Kidney (tissue), 14 donors: ENCODE results near the gene EVC2. TPM values are rescaled to one million over a fixed set of nuclear protein-coding genes. Genes with fewer than 3 reads are reported as not detected.

Experiments used
- DNase-seq, 5 donors: peaks; one replicate each; pipeline ENCODE4 v3.0.0-alpha.2; 2013 to 2020
- FAIRE-seq: peaks from 2 replicates; lab custom pipeline; 2012; peaks lifted over from hg19 to GRCh38; lab: Jason Lieb, UNC
- H3K27ac ChIP-seq, 2 donors: one replicate each; pipeline ENCODE4 v1.7.0; 2013; ENCODE audit warnings: low read depth in 2 of 2, low read length in 2 of 2, inconsistent platforms in 1 of 2
- H3K27me3 ChIP-seq: one replicate; pipeline ENCODE4 v1.7.1; 2013; ENCODE audit warnings: low read length, inconsistent platforms; ENCODE audit not compliant: control insufficient read depth, insufficient read depth
- H3K36me3 ChIP-seq, 3 donors: one replicate each; pipeline versions ENCODE4 v1.7.0 to v1.7.1; 2013; ENCODE audit warnings: low read length in 3 of 3, control low read depth in 1 of 3, inconsistent platforms in 1 of 3; ENCODE audit not compliant: insufficient read depth in 3 of 3, control insufficient read depth in 2 of 3
- H3K4me1 ChIP-seq, 3 donors: one replicate each; pipeline versions ENCODE4 v1.7.0 to v1.7.1; 2013; ENCODE audit warnings: low read length in 3 of 3, inconsistent platforms in 1 of 3, low read depth in 1 of 3; ENCODE audit not compliant: control insufficient read depth in 2 of 3, insufficient read depth in 2 of 3
- H3K4me3 ChIP-seq, 3 donors: one replicate each; pipeline versions ENCODE4 v1.7.0 to v1.8.1; 2013; ENCODE audit warnings: low read length in 3 of 3, control low read depth in 1 of 3, inconsistent platforms in 1 of 3
- H3K9ac ChIP-seq, 3 donors: one replicate each; pipeline versions ENCODE4 v1.7.0 to v1.7.1; 2013; ENCODE audit warnings: low read length in 3 of 3, control low read depth in 1 of 3, inconsistent platforms in 1 of 3
- H3K9me3 ChIP-seq, 3 donors: one replicate each; pipeline versions ENCODE4 v1.7.0 to v1.7.1; 2013; ENCODE audit warnings: low read length in 3 of 3, control low read depth in 1 of 3, inconsistent platforms in 1 of 3; ENCODE audit not compliant: control insufficient read depth in 2 of 3, insufficient read depth in 1 of 3
- CTCF ChIP-seq: IDR thresholded peaks from 3 replicates; pipeline ENCODE4 v1.5.1; 2012; ENCODE audit warnings: mild to moderate bottlenecking, moderate library complexity, borderline replicate concordance; ENCODE audit not compliant: insufficient read depth; ENCODE audit errors: extremely low read depth
- intact Hi-C: fragments of 100-400 bp; cut with DNase I; formaldehyde crosslinking; loops from one replicate; pipeline ENCODE4 v1.11.1; 2022
- polyA plus RNA-seq: library from polyadenylated mRNA; stranded (reverse); fragments of 350-450 nt; fragmentation: Illumina TruSeq; extraction: RNeasy Lipid Tissue Mini Kit (QIAGEN cat#74804); gene quantifications from one replicate; pipeline ENCODE4 v1.2.3, GENCODE V29; 2014; ENCODE audit warnings: low read depth, low replicate concordance; ENCODE audit not compliant: insufficient read depth
- total RNA-seq: library from RNA; stranded (reverse); fragmentation: NEBNext Ultra II Directional; extraction: Animal tissue kit (Norgen Biotek cat#: 25700); gene quantifications from one replicate; pipeline ENCODE4 v1.2.1, GENCODE V29; 2021
- donor health status: control.
- donor health status: control.
- donor health status: control.
- donor health status: control.
- donor health status: control.
- donor health status: DM: yes; HTN: yes; CAD: no.
- donor health status: Normal renal cell carcinoma (clear cell type).

EVC2 gene
- total and polyA plus RNA-seq, 2 donors from 2014 or later: 1.6 to 8.7 TPM

DNA sequence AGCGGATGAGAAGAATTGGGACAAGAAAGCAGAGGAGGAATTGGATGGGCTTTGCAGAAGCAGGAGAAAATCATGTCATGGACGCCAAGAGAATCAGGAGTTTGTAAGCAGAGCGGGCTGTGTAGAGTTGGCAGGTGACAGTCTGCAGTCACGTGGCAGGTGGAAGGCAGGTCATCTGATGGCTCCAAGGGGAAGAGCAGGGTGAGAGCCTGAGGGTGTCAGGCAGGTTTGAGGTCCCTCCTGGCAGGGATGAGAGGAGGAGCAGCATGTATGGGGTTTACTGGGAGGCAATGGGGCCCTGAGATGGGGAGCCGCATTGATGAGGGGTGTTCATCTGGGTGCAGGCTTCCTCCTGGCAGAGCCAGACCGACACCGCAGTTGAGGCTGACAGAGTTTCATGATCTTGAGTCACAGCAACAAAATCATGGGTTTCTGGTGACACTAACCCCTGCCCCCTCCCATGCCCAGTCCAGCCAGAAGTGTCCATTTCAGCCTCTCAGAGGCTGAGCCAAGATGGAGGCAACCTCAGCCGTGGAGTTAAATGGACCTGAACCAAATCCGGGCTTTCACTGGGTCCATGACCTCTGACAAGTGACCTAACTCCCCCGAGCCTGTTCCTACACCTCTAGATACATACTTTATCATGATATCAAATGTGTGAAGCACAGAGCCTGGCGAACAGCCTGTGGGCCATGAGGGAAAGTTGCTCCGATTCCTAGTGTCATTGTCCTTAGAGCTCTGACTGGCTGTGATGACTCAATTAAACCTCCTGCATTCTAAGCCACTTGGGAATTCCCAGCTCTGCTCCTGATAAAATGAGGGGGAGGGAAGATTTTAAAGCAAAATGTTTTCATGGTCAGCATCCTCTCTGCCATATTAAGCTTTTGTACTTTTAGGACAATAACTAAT is 38.7 kb upstream of the EVC2 start:
- no peaks in the 10 kb centered on the region for H3K9me3 ChIP-seq
- peak overlapping the region in 1 of 2 donors; percentile 66 for H3K27ac ChIP-seq
- no peak overlapping the region for H3K4me3 ChIP-seq
- no peak for TF ChIP-seq CTCF
- peaks cover 18 to 57% (median 23%) of the 10 kb centered on the region in 3 donors for H3K36me3 ChIP-seq
- peaks cover 0 to 21% (median 8%) of the 10 kb centered on the region in 3 donors for H3K4me1 ChIP-seq
- H3K9ac ChIP-seq: no peak overlapping the region
- FAIRE-seq (no peak), DNase-seq (peak in 3 of 5 donors; percentile 8 to 23 (median 13))
- intact Hi-C loops: no loop called here
- no peaks in the 10 kb centered on the region for H3K27me3 ChIP-seq

GRCh38 chr4:5746250-5746649 is 37.9 kb upstream of the EVC2 start:
- DNase-seq (peak in 1 of 5 donors; percentile 10), FAIRE-seq (no peak)
- Histone ChIP-seq H3K36me3 (peaks cover 18 to 61% (median 25%) of the 10 kb centered on the region in 3 donors), H3K9me3 (no peaks in the 10 kb centered on the region), H3K27me3 (no peaks in the 10 kb centered on the region), H3K4me1 (peaks cover 0 to 16% (median 3%) of the 10 kb centered on the region in 3 donors), H3K4me3 (no peak overlapping the region), H3K9ac (no peak overlapping the region), H3K27ac (peak overlapping the region in 1 of 2 donors; percentile 5)
- no peak for TF ChIP-seq CTCF
- intact Hi-C loops: no loop called here

DNA sequence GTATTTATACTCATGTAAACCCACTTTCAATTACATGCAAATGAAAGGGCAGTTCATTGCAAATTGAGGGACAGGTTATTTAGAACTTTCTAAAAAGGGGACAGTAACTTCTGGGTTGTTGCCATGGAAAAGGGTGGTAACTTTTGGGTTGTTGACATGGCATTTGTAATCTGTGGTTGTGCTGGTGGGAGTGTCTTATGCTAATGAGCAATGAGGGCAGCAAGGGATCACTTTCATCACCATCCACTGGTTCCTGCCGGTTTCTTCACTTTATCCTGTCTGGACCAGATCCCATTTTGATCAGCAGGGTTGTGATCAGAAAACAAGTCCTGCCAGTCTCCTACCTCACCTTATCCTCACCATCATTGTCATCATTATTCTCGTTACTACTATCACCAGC is 34.6 kb upstream of the EVC2 start:
- TF ChIP-seq CTCF: no peak
- Histone ChIP-seq H3K9me3 (no peaks in the 10 kb centered on the region), H3K4me3 (no peak overlapping the region), H3K27ac (no peak overlapping the region), H3K4me1 (peaks cover 0 to 10% (median 3%) of the 10 kb centered on the region in 3 donors), H3K36me3 (peaks cover 16 to 40% (median 25%) of the 10 kb centered on the region in 3 donors), H3K27me3 (no peaks in the 10 kb centered on the region), H3K9ac (no peak overlapping the region)
- intact Hi-C loops: no loop called here
- FAIRE-seq (no peak), DNase-seq (peak in 1 of 5 donors; percentile 3)
